DMS153 treated with DMSO at 0.1 percent for 48 hours (cell line): ENCODE results near the gene UCP3.

Source experiments
- DNase-seq: peaks from one replicate; lab custom pipeline; 2025; ENCODE audit not compliant: unreplicated experiment; lab: John Stamatoyannopoulos, UW

Gene UCP3

GRCh38 chr11:74008373-74009229, at the start of gene UCP3:
UCP3 (minus strand) TSS chr11:74009085; CDS start chr11:74007042, 2,043 bp downstream.
- no peak for DNase-seq

GRCh38 chr11:74057249-74058151, 48.6 kb upstream of the UCP3 start:
- no peak for DNase-seq

GRCh38 chr11:74055938-74056337, 47.1 kb upstream of the UCP3 start:
- DNase-seq = no peak

- DNase-seq = no peak
These were observed 41.6 kb upstream of the UCP3 start for GRCh38 chr11:74050465-74050864.

- no peak for DNase-seq
These were observed 40.1 kb upstream of the UCP3 start for GRCh38 chr11:74048993-74049392.

- DNase-seq = no peak
These were observed 35.7 kb upstream of the UCP3 start for GRCh38 chr11:74044538-74044937.

- no peak for DNase-seq
These were observed 34.6 kb upstream of the UCP3 start for GRCh38 chr11:74043450-74043849.

GRCh38 chr11:74037309-74037708, 28.4 kb upstream of the UCP3 start:
- no peak for DNase-seq

- DNase-seq = no peak
These were observed 26.4 kb upstream of the UCP3 start for GRCh38 chr11:74035264-74035663.

GRCh38 chr11:74033046-74033445, 24.2 kb upstream of the UCP3 start:
- DNase-seq = no peak

GRCh38 chr11:74030723-74031676, 22.1 kb upstream of the UCP3 start:
- no peak for DNase-seq

- no peak for DNase-seq
These were observed 16.7 kb upstream of the UCP3 start for GRCh38 chr11:74025467-74026166.

GRCh38 chr11:74024261-74025029, 15.6 kb upstream of the UCP3 start:
- DNase-seq = no peak

GRCh38 chr11:74023276-74023675, 14.4 kb upstream of the UCP3 start:
- DNase-seq = no peak

GRCh38 chr11:74022546-74022945, 13.7 kb upstream of the UCP3 start:
- no peak for DNase-seq

GRCh38 chr11:74021998-74022397, 13.1 kb upstream of the UCP3 start:
- DNase-seq = no peak

- DNase-seq = no peak
These were observed 11.7 kb upstream of the UCP3 start for GRCh38 chr11:74020539-74020938.

- DNase-seq = no peak
These were observed 11.0 kb upstream of the UCP3 start for GRCh38 chr11:74019860-74020259.

GRCh38 chr11:74019104-74019738, 10.3 kb upstream of the UCP3 start:
- DNase-seq = no peak
